CD4-positive, alpha-beta T cell (primary cell): ENCODE data around the gene TRIP10. TPM values are rescaled to one million over a fixed set of nuclear protein-coding genes. Genes with fewer than 3 reads are reported as not detected.

Experiments used
- ATAC-seq: fragments of 200-7000 bp; cut with Tn5 transposase; one replicate; pipeline ENCODE4 v1.10.0; 2022; ENCODE audit warnings: mild to moderate bottlenecking; ENCODE audit not compliant: poor library complexity
- CTCF ChIA-PET: fragments of 350-600 bp; sonication (Branson Sonifier 250); formaldehyde crosslinking; loops from one replicate; lab custom pipeline; 2021; ENCODE audit warnings: antibody characterized with exemption, inconsistent platforms; lab: Charles Lee
- POLR2A ChIA-PET: fragments of 350-600 bp; sonication (Branson Sonifier 250); formaldehyde crosslinking; loops from one replicate; lab custom pipeline; 2021; ENCODE audit warnings: antibody characterized with exemption, inconsistent platforms; lab: Charles Lee
- DNase-seq, 14 experiments: peaks; one replicate each; pipeline ENCODE4 v3.0.0-alpha.2; 2013 to 2020; ENCODE audit warnings: mixed read lengths in 2 of 14
- H3K27ac ChIP-seq, 2 donors: one replicate each; pipeline versions ENCODE4 v1.5.1 to v1.7.0; 2013; ENCODE audit warnings: low read length in 2 of 2, low read depth in 1 of 2, mild to moderate bottlenecking in 1 of 2
- H3K27me3 ChIP-seq, 2 experiments: 1 replicate in 1 of 2; 2 replicates in 1 of 2; pipeline versions ENCODE4 v1.6.1 to v1.7.0; 2013; ENCODE audit warnings: low read length in 2 of 2, control low read depth in 1 of 2, mild to moderate bottlenecking in 1 of 2, moderate library complexity in 1 of 2; ENCODE audit not compliant: insufficient read depth in 2 of 2, control insufficient read depth in 1 of 2
- H3K36me3 ChIP-seq: one replicate; pipeline ENCODE4 v1.6.1; 2013; ENCODE audit warnings: low read length, control low read depth; ENCODE audit not compliant: insufficient read depth
- H3K4me1 ChIP-seq: one replicate; pipeline ENCODE4 v1.6.1; 2013; ENCODE audit warnings: low read length, control low read depth; ENCODE audit not compliant: insufficient read depth
- H3K4me3 ChIP-seq: one replicate; pipeline ENCODE4 v1.5.1; 2013; ENCODE audit warnings: mild to moderate bottlenecking, low read length, moderate library complexity
- H3K9me3 ChIP-seq, 2 experiments: 1 replicate in 1 of 2; 2 replicates in 1 of 2; pipeline versions ENCODE4 v1.6.1 to v1.7.0; 2013; ENCODE audit warnings: low read length in 2 of 2, mild to moderate bottlenecking in 2 of 2, control low read depth in 1 of 2, moderate library complexity in 1 of 2; ENCODE audit not compliant: control insufficient read depth in 1 of 2, insufficient read depth in 1 of 2
- H3K27ac Mint-ChIP-seq: one replicate; pipeline ENCODE4 v1.8.0; 2020; ENCODE audit warnings: mixed read lengths
- H3K27me3 Mint-ChIP-seq: one replicate; pipeline ENCODE4 v1.8.0; 2021; ENCODE audit warnings: mixed read lengths
- H3K36me3 Mint-ChIP-seq: one replicate; pipeline ENCODE4 v1.8.0; 2021; ENCODE audit warnings: low read depth, mixed read lengths
- H3K4me1 Mint-ChIP-seq: one replicate; pipeline ENCODE4 v1.8.0; 2021; ENCODE audit warnings: low read depth, mixed read lengths
- H3K4me3 Mint-ChIP-seq: one replicate; pipeline ENCODE4 v1.8.0; 2020; ENCODE audit warnings: mild to moderate bottlenecking, mixed read lengths
- H3K9me3 Mint-ChIP-seq: one replicate; pipeline ENCODE4 v1.8.0; 2020; ENCODE audit warnings: mixed read lengths
- CTCF ChIP-seq: fragments of 200-600 bp; IDR thresholded peaks from one replicate; pipeline ENCODE4 v1.8.0; 2022; ENCODE audit warnings: antibody characterized with exemption, mild to moderate bottlenecking
- intact Hi-C, 2 experiments: fragments of 100-400 bp; cut with DNase I in 1 of 2; cut with micrococcal nuclease in 1 of 2; formaldehyde crosslinking; loops; one replicate each; pipeline versions ENCODE4 v1.15.1 to v1.9.0; 2023 to 2025; cut with DNase I, micrococcal nuclease
- total RNA-seq, 174 experiments: library from RNA in 2 of 174; stranded (reverse) in 2 of 174; gene quantifications; one replicate each; pipeline ENCODE4 v1.2.3 and lab custom pipeline; 2021 to 2026

The TRIP10 gene
- total RNA-seq, 2 experiments from 2014 or later: 1.6 to 1.9 TPM

- no peaks in the 10 kb centered on the region for H3K27me3 Mint-ChIP-seq
- Histone ChIP-seq H3K4me1 (peaks cover 56% of the 10 kb centered on the region), H3K4me3 (peak overlapping the region; percentile 57), H3K36me3 (peaks cover 12% of the 10 kb centered on the region), H3K9me3 (no peaks in the 10 kb centered on the region), H3K27ac (peak overlapping the region; percentile 29 to 72), H3K27me3 (no peaks in the 10 kb centered on the region)
- peak; percentile 80 for TF ChIP-seq CTCF
- peak overlapping the region; percentile 97 for H3K4me3 Mint-ChIP-seq
- ATAC-seq: peak; percentile 10
- peak overlapping the region; percentile 85 for H3K27ac Mint-ChIP-seq
- peaks cover 19% of the 10 kb centered on the region for H3K36me3 Mint-ChIP-seq
- peaks cover 44% of the 10 kb centered on the region for H3K4me1 Mint-ChIP-seq
- H3K9me3 Mint-ChIP-seq: no peaks in the 10 kb centered on the region
- ChIA-PET POLR2A (interaction anchor here (0.6 to 4.4 kb wide), 28 partner anchors 9 to 891 kb away, joined by 3 to 44 read pairs (median 4); partner anchors contain the start of genes KHSRP, PET100, SH2D3A and TNFSF14), CTCF (interaction anchor here (1.0 to 3.6 kb wide), 15 partner anchors 15 to 221 kb away, joined by 3 to 45 read pairs (median 4); partner anchors contain the start of genes SH2D3A and VAV1)
- DNase-seq: peak; percentile 52 to 90 (median 70)
- intact Hi-C loops: loop anchor here (1.0 to 5.0 kb wide), 11 partner anchors 15 to 794 kb away; partner anchors contain the start of genes ALKBH7 (in 1 of the 2), CRB3 (in 1 of the 2) and SH2D3A (in 1 of the 2)
Observed at GRCh38 chr19:6737873-6738786, 1.4 kb upstream of the TRIP10 start.

GRCh38 chr19:6738787-6739389 is 592 bp upstream of the TRIP10 start:
- peak in 6 of 14 experiments; percentile 8 to 61 (median 30) for DNase-seq
- H3K4me1 Mint-ChIP-seq: peaks cover 44% of the 10 kb centered on the region
- H3K27me3 ChIP-seq: no peaks in the 10 kb centered on the region
- peak overlapping the region; percentile 57 for H3K4me3 ChIP-seq
- peak; percentile 58 for TF ChIP-seq CTCF
- CTCF ChIA-PET: interaction anchor here (1.0 to 3.6 kb wide), 14 partner anchors 28 to 222 kb away, joined by 3 to 45 read pairs (median 4); partner anchors contain the start of genes SH2D3A and VAV1
- H3K27ac Mint-ChIP-seq: peak overlapping the region; percentile 85
- no peak for ATAC-seq
- intact Hi-C loops: loop anchor here (1.0 to 5.0 kb wide), 9 partner anchors 14 to 793 kb away; partner anchors contain the start of genes ALKBH7 (in 1 of the 2), CRB3 (in 1 of the 2) and SH2D3A (in 1 of the 2)
- H3K27me3 Mint-ChIP-seq: no peaks in the 10 kb centered on the region
- H3K9me3 Mint-ChIP-seq: no peaks in the 10 kb centered on the region
- peaks cover 22% of the 10 kb centered on the region for H3K36me3 Mint-ChIP-seq
- H3K9me3 ChIP-seq: no peaks in the 10 kb centered on the region
- H3K4me1 ChIP-seq: peaks cover 56% of the 10 kb centered on the region
- H3K4me3 Mint-ChIP-seq: peak overlapping the region; percentile 97
- POLR2A ChIA-PET: interaction anchor here (0.5 to 4.4 kb wide), 15 partner anchors 15 to 891 kb away, joined by 3 to 44 read pairs (median 5); partner anchors contain the start of genes KHSRP, PET100, SH2D3A and VAV1
- H3K36me3 ChIP-seq: peaks cover 5% of the 10 kb centered on the region
- H3K27ac ChIP-seq: peak overlapping the region; percentile 29 to 72
